Ectodermal cell (in vitro differentiated cells): ENCODE data around the gene MRPS12.
A peak's percentile ranks its signal among the peaks of the same experiment; 100 is the strongest.

Experiments
- H3K27ac ChIP-seq: 2 replicates; pipeline ENCODE4 v1.7.0; 2013; ENCODE audit warnings: mild to moderate bottlenecking, low read depth, low read length; ENCODE audit not compliant: insufficient read depth, poor library complexity, severe bottlenecking
- H3K27me3 ChIP-seq: 2 replicates; pipeline ENCODE4 v1.7.0; 2013; ENCODE audit warnings: mild to moderate bottlenecking, low read length; ENCODE audit not compliant: insufficient read depth, control insufficient read depth, poor library complexity, severe bottlenecking
- H3K36me3 ChIP-seq: one replicate; pipeline ENCODE4 v1.7.0; 2013; ENCODE audit warnings: low read length; ENCODE audit not compliant: control insufficient read depth, insufficient read depth
- H3K4me1 ChIP-seq: one replicate; pipeline ENCODE4 v1.7.0; 2013; ENCODE audit warnings: low read length; ENCODE audit not compliant: control insufficient read depth, insufficient read depth
- H3K4me3 ChIP-seq: 2 replicates; pipeline ENCODE4 v1.7.0; 2013; ENCODE audit warnings: low read depth, low read length, control low read depth; ENCODE audit not compliant: insufficient read depth
- H3K9me3 ChIP-seq: 2 replicates; pipeline ENCODE4 v1.7.0; 2013; ENCODE audit warnings: mild to moderate bottlenecking, low read length, moderate library complexity; ENCODE audit not compliant: control insufficient read depth
- WGBS, 2 experiments: methylation state at CpG; one replicate each; pipeline ENCODE4 v1.1.7; 2013; ENCODE audit warnings: missing lambda C conversion rate in 2 of 2; 5-methylcytosine and 5-hydroxymethylcytosine counted together

MRPS12 gene

DNA sequence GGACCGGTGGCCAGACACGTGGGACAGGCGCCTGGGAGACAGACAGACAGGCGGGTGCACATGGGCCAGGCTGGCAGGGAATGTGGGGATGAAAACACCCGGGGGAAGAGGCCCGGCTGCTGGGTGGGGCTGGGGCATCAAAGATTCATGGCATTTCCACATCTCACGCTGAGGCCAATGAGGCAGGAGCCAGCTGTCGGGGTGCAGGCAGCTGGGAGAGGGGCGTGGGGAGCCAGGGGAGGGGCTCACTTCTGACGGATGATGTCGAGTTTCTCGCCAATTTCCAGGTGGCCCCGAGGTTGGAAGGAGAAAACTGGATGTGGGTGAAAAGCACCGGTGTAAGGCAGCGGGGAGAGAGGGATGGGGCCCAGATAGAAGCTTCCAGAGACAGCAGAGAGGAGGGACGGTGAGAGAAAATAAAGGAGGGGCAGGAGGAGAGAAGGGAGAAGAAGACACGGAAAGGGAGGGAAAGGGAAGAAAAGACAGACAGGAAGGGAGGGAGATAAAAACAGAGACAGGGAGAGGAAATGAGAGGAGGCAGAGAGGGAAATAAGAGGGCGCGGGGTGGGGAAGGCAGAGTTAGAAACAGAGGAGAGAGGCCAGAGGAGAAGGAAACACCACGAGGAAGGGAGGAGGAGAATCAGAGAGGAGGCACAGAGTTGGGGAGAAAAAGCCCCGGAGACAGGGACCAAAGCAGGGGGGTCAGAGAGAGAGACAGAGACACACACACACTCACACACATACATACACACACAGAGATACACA, 10.7 kb upstream of the MRPS12 start:
- WGBS, 2 experiments = 91% methylated on average over 21 of the region's 21 CpGs
- H3K4me1 ChIP-seq = no peaks in the 10 kb centered on the region
- H3K27me3 ChIP-seq = no peaks in the 10 kb centered on the region
- no peaks in the 10 kb centered on the region for H3K9me3 ChIP-seq
- peaks cover 10% of the 10 kb centered on the region for H3K36me3 ChIP-seq
- H3K27ac ChIP-seq = no peak overlapping the region
- H3K4me3 ChIP-seq = no peak overlapping the region

DNA sequence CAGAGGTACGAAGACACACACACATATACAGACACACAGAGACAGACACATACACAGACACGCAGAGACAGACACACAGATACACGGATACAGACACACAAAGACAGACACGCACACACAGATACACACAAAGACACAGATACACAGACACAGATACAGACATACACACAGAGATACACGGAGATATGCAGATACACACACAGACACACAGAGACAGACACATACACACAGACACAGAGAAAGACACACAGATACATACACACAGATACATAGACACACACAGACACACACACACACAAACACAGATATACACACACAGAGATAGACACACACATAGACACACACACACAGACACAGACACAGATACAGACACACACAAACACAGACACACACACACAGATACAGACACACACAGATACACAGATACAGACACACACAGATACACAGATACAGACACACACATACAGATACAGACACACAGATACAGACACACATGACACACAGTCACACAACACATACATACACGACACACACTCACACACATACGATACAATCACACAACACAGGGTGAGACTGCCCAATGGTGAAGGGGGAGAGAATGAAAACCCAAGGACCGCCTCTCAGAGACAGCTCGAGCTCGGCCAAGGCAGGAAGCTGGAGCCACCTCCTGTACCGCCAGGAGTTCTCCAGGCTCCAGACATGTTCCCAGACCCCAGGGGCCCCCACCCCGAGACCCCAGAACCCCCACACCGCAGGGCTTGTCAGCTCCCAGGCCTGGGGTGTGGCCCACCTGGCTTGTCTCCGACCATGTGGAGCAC, 9.9 kb upstream of the MRPS12 start:
- no peak overlapping the region for H3K27ac ChIP-seq
- no peaks in the 10 kb centered on the region for H3K4me1 ChIP-seq
- H3K27me3 ChIP-seq = no peaks in the 10 kb centered on the region
- 84 to 89% methylated on average over 14 of the region's 14 CpGs for WGBS, 2 experiments
- H3K36me3 ChIP-seq = peaks cover 15% of the 10 kb centered on the region
- no peak overlapping the region for H3K4me3 ChIP-seq
- no peaks in the 10 kb centered on the region for H3K9me3 ChIP-seq

DNA sequence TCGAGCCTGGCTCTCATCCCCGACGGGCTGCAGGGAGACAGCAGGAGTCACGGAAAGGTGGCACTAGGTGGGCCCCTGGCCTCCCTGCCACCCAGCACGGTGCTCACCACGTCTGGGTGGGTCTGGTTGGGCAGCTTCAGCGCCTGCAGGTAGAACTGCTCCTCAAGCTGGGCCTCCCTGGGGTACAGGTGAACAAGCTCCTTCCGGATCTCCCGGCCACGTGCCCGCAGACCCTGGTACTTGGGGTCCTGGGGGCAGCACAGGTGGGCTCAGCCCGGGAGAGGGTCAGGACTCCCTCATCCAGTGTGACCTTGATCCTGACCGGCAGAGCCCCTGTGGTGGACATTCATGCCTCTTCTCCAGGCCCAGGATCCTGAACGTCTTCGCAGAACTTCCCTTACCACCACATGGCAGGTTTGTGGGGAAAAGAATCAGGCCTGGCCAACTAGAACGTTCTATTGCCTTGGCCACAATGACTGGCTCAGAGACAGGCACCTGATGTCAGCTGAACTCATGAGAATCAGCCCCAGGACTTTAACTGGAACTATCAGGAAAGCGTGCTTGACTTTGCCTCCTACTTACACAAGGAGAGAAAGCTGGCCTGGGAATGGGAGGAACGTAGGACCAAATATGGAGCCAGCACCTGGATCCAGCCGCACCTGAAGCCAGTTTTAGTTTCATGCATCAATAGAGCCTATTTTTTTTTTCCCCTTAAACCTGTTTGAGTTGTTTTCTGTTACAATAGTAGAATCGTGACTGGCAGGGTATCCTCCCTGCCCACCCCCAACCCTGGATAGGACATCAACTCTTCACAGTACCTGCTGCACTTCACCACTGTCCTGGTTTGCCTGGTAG, 9.1 kb upstream of the MRPS12 start:
- Histone ChIP-seq H3K4me1 (no peaks in the 10 kb centered on the region), H3K36me3 (peaks cover 15% of the 10 kb centered on the region), H3K27ac (no peak overlapping the region), H3K27me3 (no peaks in the 10 kb centered on the region), H3K4me3 (no peak overlapping the region), H3K9me3 (no peaks in the 10 kb centered on the region)
- WGBS, 2 experiments = 94 to 95% methylated on average over 20 of the region's 20 CpGs

DNA sequence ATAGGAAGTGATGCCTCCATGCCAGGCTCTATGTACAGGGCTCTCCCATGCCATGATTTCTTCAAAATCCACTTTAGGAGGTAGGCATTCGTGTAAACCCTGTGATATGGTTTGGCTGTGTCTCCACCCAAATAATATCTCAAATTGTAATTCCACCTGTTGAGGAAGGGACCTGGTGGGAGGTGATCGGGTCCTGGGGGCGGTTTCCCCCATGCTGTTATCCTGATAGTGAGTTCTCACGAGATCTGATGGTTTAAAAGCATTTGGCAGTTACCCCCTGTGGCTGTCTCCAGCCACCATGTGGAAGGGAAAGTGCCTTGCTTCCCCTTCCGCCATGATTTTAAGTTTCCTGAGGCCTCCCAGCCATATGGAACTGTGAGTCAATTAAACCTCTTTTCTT, 8.3 kb upstream of the MRPS12 start:
- H3K27me3 ChIP-seq = no peaks in the 10 kb centered on the region
- H3K4me3 ChIP-seq = no peak overlapping the region
- H3K36me3 ChIP-seq = peaks cover 15% of the 10 kb centered on the region
- H3K4me1 ChIP-seq = no peaks in the 10 kb centered on the region
- WGBS, 2 experiments = 92% methylated on average over 5 of the region's 5 CpGs
- H3K27ac ChIP-seq = no peak overlapping the region
- H3K9me3 ChIP-seq = no peaks in the 10 kb centered on the region

DNA sequence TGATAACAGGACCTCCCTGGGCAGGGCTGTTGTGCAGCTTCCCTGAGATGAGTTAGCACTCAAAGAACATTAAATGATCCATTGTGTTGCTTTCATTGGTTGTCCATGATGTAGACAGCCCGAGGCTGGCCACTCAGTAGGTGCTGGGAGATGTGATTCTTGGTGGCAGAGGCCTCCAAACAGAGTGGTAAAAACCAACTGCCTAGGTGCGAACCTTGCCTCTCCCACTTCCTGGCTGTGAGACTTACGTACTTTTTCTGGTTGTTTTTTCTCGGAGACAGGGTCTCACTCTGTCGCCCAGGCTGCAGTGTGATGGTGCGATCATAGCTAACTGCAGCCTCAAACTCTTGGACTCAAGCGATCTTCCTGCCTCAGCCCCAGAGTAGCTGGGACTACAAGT, 6.4 kb upstream of the MRPS12 start:
- H3K36me3 ChIP-seq = peaks cover 15% of the 10 kb centered on the region
- H3K4me3 ChIP-seq = no peak overlapping the region
- H3K9me3 ChIP-seq = no peaks in the 10 kb centered on the region
- no peaks in the 10 kb centered on the region for H3K27me3 ChIP-seq
- no peak overlapping the region for H3K27ac ChIP-seq
- 94 to 96% methylated on average over 7 of the region's 7 CpGs for WGBS, 2 experiments
- no peaks in the 10 kb centered on the region for H3K4me1 ChIP-seq

DNA sequence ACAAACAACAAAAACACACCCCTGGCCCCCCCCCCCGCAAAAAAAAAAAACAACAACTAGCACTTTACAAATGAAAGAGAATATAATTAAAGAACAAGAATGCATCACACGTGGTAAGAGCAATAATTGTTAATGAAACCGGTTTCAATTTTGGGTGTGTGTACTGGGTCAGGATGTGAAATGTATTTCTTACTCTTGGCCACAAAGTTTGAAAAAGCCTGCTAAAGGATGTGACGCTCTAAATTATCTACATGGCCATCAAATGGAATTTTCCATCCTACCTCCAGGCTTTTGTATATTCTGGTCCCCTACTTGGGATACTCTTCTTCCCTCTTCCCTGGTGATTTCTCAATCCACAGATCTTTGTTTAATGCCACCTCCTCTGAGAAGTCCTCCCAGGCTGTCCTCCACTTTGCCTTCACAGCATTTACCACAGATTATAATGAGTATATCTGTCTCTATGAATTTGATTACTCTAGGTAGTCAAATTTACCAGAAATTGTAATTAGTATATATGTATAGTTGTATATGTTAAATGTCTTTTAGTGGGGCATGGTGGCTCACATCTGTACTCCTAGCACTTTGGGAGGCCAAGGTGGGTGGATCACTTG, 2.2 kb upstream of the MRPS12 start:
- no peaks in the 10 kb centered on the region for H3K4me1 ChIP-seq
- peaks cover 24% of the 10 kb centered on the region for H3K36me3 ChIP-seq
- H3K27me3 ChIP-seq = no peaks in the 10 kb centered on the region
- no peak overlapping the region for H3K27ac ChIP-seq
- H3K4me3 ChIP-seq = no peak overlapping the region
- 82 to 94% methylated on average over 3 to 4 of the region's 4 CpGs for WGBS, 2 experiments
- no peaks in the 10 kb centered on the region for H3K9me3 ChIP-seq

DNA sequence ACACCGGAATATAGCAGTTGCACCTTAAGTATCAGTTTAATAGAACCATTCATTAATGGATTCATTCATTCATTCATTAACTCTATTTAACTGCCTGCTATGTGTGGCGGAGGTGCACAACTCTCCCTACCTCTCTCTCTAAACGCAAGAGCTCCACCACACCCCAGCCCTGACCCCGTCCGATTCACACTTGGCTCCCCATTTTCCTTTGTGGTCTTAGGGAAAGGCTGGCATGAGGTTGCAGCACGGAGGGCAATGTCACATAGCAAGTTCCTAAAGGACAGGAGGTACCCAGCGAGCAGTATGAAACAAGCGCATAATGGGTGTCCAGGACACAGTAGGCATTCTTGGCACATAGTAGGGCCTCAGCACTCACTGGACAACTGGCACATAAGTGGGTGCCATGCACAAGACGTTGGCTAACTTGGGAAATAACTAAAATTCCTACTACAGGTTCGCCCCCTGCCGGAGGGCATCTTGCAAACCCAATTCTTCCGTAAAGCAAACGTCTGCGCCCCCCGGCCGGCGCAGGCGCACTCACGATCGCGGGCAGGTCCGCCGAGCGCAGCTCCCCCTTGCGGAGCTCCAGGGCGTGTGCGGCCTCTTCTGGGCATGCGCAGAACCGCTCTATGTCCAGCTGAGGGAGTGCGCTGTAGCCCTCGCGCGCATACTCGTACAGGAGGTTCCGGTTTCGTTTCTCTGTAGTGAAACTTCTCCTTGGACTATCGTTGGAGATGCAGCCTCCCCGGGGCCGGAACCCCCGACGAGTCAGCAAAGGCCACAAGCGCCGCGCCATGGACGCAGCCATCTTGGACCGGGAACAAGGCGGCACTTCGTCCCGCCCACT, 592 bp upstream of the MRPS12 start, which contains the start of gene SARS2:
Gene SARS2 (minus strand): TSS at position 835 of the 847 bp plus-strand sequence. CDS start 27 bp downstream, at position 808.
- Histone ChIP-seq H3K27ac (peak within 1 kb of the TSS; percentile 95), H3K36me3 (peaks cover 19% of the 10 kb centered on the region), H3K4me1 (no peaks in the 10 kb centered on the region), H3K4me3 (peak within 1 kb of the TSS; percentile 98), H3K9me3 (no peaks in the 10 kb centered on the region), H3K27me3 (no peaks in the 10 kb centered on the region)
- WGBS, 2 experiments = 4% methylated on average over 49 of the region's 49 CpGs

DNA sequence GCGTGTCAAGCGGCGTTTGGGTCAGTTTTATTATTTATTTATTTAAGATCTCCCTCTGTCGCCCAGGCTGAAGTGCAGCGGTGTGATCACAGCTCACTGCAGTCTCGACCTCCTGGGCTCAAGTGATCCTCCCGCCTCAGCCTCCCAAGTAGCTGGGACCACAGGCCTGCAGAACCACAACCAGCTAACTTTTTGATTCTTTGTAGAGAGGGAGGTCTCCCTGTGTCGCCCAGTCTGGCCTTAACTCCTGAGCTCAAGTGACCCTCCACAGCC, 713 bp downstream of the MRPS12 start:
- no peaks in the 10 kb centered on the region for H3K4me1 ChIP-seq
- peaks cover 15% of the 10 kb centered on the region for H3K36me3 ChIP-seq
- H3K9me3 ChIP-seq = no peaks in the 10 kb centered on the region
- H3K27ac ChIP-seq = no peak overlapping the region
- H3K4me3 ChIP-seq = peak overlapping the region; percentile 98
- H3K27me3 ChIP-seq = no peaks in the 10 kb centered on the region
- WGBS, 2 experiments = 33 to 38% methylated on average over 8 of the region's 8 CpGs

DNA sequence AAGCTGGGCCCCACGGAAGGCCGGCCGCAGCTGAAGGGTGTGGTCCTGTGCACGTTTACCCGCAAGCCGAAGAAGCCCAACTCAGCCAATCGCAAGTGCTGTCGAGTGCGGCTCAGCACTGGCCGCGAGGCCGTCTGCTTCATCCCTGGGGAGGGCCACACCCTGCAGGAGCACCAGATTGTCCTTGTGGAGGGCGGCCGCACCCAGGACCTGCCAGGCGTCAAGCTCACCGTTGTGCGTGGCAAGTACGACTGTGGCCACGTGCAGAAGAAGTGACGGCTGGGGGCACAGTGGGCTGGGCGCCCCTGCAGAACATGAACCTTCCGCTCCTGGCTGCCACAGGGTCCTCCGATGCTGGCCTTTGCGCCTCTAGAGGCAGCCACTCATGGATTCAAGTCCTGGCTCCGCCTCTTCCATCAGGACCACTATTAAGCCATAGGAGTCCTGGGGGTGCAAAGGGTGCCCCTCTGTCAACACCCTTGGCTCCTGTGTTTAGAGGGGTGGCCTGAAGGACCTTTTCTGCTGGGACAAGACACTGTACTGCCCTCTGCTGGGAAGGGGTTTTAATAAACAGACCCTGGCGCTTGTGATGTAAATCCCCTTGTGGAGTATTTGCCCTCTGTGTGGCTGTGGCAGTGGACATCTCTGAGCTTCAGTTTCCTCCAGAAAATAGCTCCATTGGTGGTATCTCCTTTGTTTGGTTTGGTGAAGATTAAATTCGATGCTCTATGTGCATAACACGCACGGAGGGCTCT, 1.9 kb downstream of the MRPS12 start:
- Histone ChIP-seq H3K27ac (no peak overlapping the region), H3K9me3 (no peaks in the 10 kb centered on the region), H3K27me3 (no peaks in the 10 kb centered on the region), H3K36me3 (peaks cover 15% of the 10 kb centered on the region), H3K4me1 (no peaks in the 10 kb centered on the region), H3K4me3 (no peak overlapping the region)
- 95 to 96% methylated on average over 29 of the region's 29 CpGs for WGBS, 2 experiments
